MM.1S (cell line): ENCODE results near the gene ENG.

Experiments
- EZH2 ChIP-seq: fragments of 300-600 bp; sonication (generic); optimal IDR thresholded peaks from 2 replicates; pipeline ENCODE3; 2017; ENCODE audit warnings: low read depth, mild to moderate bottlenecking, antibody characterized with exemption, low read length, mixed read lengths
- TF ChIP-seq, protein P1 (sequence below): fragments of 300-600 bp; sonication (generic); IDR thresholded peaks from 2 replicates; pipeline ENCODE4 v1.5.1; 2016; ENCODE audit warnings: antibody characterized with exemption, low read length, mixed read lengths

DNA sequence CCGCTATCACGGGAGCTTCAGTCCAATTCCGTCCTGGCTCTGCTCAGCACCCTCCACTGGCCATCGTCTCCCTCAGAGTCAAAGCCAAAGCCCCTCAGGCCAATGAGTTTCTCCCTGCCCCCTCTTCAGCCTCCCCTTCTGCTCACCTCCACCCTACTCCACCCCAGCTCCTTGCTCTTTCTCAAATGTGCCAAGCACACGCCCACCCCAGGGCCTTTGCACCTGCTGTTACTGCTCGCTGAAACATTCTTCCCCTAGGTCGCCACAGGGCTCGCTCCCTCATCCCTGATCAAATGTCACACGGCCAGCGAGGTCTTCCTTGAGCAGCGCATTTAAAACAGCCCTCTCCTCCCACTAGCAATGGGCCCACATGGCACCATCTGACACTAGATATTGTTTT is 6.3 kb upstream of the ENG start:
- TF ChIP-seq EZH2 = no peak
- TF ChIP-seq, protein P1, sequence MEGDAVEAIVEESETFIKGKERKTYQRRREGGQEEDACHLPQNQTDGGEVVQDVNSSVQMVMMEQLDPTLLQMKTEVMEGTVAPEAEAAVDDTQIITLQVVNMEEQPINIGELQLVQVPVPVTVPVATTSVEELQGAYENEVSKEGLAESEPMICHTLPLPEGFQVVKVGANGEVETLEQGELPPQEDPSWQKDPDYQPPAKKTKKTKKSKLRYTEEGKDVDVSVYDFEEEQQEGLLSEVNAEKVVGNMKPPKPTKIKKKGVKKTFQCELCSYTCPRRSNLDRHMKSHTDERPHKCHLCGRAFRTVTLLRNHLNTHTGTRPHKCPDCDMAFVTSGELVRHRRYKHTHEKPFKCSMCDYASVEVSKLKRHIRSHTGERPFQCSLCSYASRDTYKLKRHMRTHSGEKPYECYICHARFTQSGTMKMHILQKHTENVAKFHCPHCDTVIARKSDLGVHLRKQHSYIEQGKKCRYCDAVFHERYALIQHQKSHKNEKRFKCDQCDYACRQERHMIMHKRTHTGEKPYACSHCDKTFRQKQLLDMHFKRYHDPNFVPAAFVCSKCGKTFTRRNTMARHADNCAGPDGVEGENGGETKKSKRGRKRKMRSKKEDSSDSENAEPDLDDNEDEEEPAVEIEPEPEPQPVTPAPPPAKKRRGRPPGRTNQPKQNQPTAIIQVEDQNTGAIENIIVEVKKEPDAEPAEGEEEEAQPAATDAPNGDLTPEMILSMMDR = no peak
